A375 (cell line): ENCODE data around the gene SLC35G3. TPM values are rescaled to one million over a fixed set of nuclear protein-coding genes. Genes with fewer than 3 reads are reported as not detected.

Experiments
- total RNA-seq: library from RNA; depleted of rRNA; stranded (reverse); fragments of >200 nt; shearing (Covaris generic); gene quantifications from 2 replicates; pipeline ENCODE4 v1.2.3, GENCODE V29; 2014; rRNA removed

Gene SLC35G3
- not detected in 2 replicates for total RNA-seq

GRCh38 chr17:35194001-35194400 is at the start of gene SLC35G3:
Gene SLC35G3 (minus strand): TSS chr17:35194393. CDS start chr17:35194307, 86 bp downstream.

GRCh38 chr17:35242805-35243560 is 48.8 kb upstream of the SLC35G3 start, which contains the start of gene SLFN5:
Gene SLFN5 (plus strand): TSS chr17:35243072. CDS start chr17:35258691, 15,619 bp downstream.

GRCh38 chr17:35147375-35147905 is 46.8 kb downstream of the SLC35G3 start, which contains the start of gene UNC45B:
Gene UNC45B (plus strand): TSS chr17:35147817. CDS start chr17:35148264, 447 bp downstream.

Other genes starting within 250 kb of the SLC35G3 start
- 0.15 and 3.0 TPM in 2 replicates for gene CCT6B, start 232.9 kb downstream of the SLC35G3 start, total RNA-seq
- 17.4 and 25.0 TPM in 2 replicates for gene ZNF830, start 232.9 kb downstream of the SLC35G3 start, total RNA-seq
- gene LIG3, start 213.9 kb downstream of the SLC35G3 start, total RNA-seq = 70.5 and 90.9 TPM in 2 replicates
- 30.1 and 33.4 TPM in 2 replicates for gene RFFL, start 130.7 kb downstream of the SLC35G3 start, total RNA-seq
- 9.2 and 11.6 TPM in 2 replicates for gene RAD51D, start 74.5 kb downstream of the SLC35G3 start, total RNA-seq
- gene FNDC8, start 72.8 kb downstream of the SLC35G3 start, total RNA-seq = not detected in 2 replicates
- gene NLE1, start 52.1 kb downstream of the SLC35G3 start, total RNA-seq = 45.6 and 45.8 TPM in 2 replicates
- gene UNC45B, start 46.6 kb downstream of the SLC35G3 start, total RNA-seq = not detected in 2 replicates
- 35.4 and 42.7 TPM in 2 replicates for gene SLFN5, start 48.7 kb upstream of the SLC35G3 start, total RNA-seq
- 31.5 and 34.9 TPM in 2 replicates for gene SLFN11, start 179.2 kb upstream of the SLC35G3 start, total RNA-seq
- 11.4 and 16.6 TPM in 2 replicates for gene SLFN12, start 238.1 kb upstream of the SLC35G3 start, total RNA-seq